Measurements from ENCODE around the gene CHAF1B. TPM values are rescaled to one million over a fixed set of nuclear protein-coding genes. Genes with fewer than 3 reads are reported as not detected.

The CHAF1B gene
- total RNA-seq, 2 experiments from 2014 or later: 9.9 to 24.0 TPM

DNA sequence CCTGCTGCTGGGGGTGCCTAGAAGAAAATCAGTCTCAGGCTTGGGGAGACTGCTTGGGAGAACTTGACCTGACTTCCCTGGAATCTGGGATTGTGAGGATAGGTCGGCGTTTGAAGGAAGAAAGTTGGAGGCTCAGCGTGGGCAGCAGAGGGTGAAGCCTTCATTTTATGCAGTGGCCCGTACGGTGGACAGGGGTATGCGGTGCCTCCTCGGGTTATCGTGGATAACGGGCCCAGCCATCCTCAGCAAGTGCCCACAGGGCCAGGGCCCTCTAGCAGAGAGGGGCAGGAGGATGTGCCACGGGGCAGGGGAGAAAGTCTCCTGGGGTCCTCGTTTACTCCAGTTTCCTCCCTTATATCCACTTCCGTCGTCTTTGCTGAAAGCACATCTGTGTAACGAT lies 34.0 kb downstream of the CHAF1B start:
- no peak for DNase-seq (ENCODE audit: low spot score)
- Histone ChIP-seq H3K27ac (ENCODE audit: low read depth, low read length, poor library complexity, severe bottlenecking) (no peak overlapping the region), H4K20me1 (ENCODE audit: insufficient read depth, low read length) (no peaks in the 10 kb centered on the region; the same call in 1 of the 2 replicates), H3K79me2 (ENCODE audit: insufficient read depth, low read depth, low read length) (no peaks in the 10 kb centered on the region), H3K36me3 (ENCODE audit: insufficient read depth, low read length) (peaks cover 42% of the 10 kb centered on the region), H3K9me2 (ENCODE audit: insufficient read depth, low read length) (no peaks in the 10 kb centered on the region), H2AFZ (ENCODE audit: low read length) (no peak overlapping the region), H3K4me3 (ENCODE audit: low read depth, low read length, poor library complexity, severe bottlenecking) (no peak overlapping the region), H3K9me3 (ENCODE audit: low read length) (no peaks in the 10 kb centered on the region), H3K4me1 (ENCODE audit: insufficient read depth, low read length, poor library complexity, severe bottlenecking) (no peaks in the 10 kb centered on the region), H3K4me2 (ENCODE audit: low read length) (no peak overlapping the region)
- ChIA-PET CTCF (ENCODE audit: unreplicated experiment) (no interaction called here), POLR2A (no interaction called here)
- intact Hi-C loops (cut with micrococcal nuclease; ENCODE audit: unreplicated experiment): no loop called here
- no TSS peak for BruUV-seq (replicated peaks)
- TF ChIP-seq EZH2phosphoT487 (IDR thresholded peaks at IDR 0.05; ENCODE audit: borderline replicate concordance, low read depth, low read length): no peak
- TF ChIP-seq, protein P1, sequence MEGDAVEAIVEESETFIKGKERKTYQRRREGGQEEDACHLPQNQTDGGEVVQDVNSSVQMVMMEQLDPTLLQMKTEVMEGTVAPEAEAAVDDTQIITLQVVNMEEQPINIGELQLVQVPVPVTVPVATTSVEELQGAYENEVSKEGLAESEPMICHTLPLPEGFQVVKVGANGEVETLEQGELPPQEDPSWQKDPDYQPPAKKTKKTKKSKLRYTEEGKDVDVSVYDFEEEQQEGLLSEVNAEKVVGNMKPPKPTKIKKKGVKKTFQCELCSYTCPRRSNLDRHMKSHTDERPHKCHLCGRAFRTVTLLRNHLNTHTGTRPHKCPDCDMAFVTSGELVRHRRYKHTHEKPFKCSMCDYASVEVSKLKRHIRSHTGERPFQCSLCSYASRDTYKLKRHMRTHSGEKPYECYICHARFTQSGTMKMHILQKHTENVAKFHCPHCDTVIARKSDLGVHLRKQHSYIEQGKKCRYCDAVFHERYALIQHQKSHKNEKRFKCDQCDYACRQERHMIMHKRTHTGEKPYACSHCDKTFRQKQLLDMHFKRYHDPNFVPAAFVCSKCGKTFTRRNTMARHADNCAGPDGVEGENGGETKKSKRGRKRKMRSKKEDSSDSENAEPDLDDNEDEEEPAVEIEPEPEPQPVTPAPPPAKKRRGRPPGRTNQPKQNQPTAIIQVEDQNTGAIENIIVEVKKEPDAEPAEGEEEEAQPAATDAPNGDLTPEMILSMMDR (conservative IDR thresholded peaks at IDR 0.05; ENCODE audit: low read length): no peak

DNA sequence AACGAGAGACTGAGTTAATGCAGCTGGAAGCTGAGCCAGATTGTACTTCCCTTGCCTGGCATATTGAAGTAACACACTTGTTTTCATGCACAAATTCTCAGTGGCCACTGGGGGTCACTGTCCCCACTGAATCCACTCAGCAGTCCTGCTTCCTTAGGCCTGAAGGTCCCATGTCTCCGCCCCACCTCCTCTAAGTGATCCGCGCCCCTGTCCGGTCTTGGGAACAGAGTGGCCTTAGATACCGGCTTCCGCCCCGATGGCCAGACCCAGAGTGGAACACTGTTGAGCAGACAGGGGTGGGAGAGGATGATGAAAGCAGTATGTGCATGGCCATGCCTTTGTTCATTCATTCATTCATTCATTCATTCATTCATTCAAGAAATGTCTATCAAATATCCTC lies 34.8 kb downstream of the CHAF1B start:
- Histone ChIP-seq H3K36me3 (ENCODE audit: insufficient read depth, low read length) (peaks cover 34% of the 10 kb centered on the region), H3K27ac (ENCODE audit: low read depth, low read length, poor library complexity, severe bottlenecking) (no peak overlapping the region), H3K4me1 (ENCODE audit: insufficient read depth, low read length, poor library complexity, severe bottlenecking) (no peaks in the 10 kb centered on the region), H3K9me2 (ENCODE audit: insufficient read depth, low read length) (no peaks in the 10 kb centered on the region), H2AFZ (ENCODE audit: low read length) (no peak overlapping the region), H3K4me2 (ENCODE audit: low read length) (no peak overlapping the region), H4K20me1 (ENCODE audit: insufficient read depth, low read length) (no peaks in the 10 kb centered on the region; the same call in 1 of the 2 replicates), H3K9me3 (ENCODE audit: low read length) (no peaks in the 10 kb centered on the region), H3K79me2 (ENCODE audit: insufficient read depth, low read depth, low read length) (no peaks in the 10 kb centered on the region), H3K4me3 (ENCODE audit: low read depth, low read length, poor library complexity, severe bottlenecking) (no peak overlapping the region)
- no TSS peak for BruUV-seq (replicated peaks)
- peak; percentile 63 for DNase-seq (ENCODE audit: low spot score)
- no peak for TF ChIP-seq EZH2phosphoT487 (IDR thresholded peaks at IDR 0.05; ENCODE audit: borderline replicate concordance, low read depth, low read length)
- TF ChIP-seq, protein P1 (conservative IDR thresholded peaks at IDR 0.05; ENCODE audit: low read length): peak; percentile 85
- intact Hi-C loops (cut with micrococcal nuclease; ENCODE audit: unreplicated experiment): loop anchor here (5.0 kb wide), 2 partner anchors 167 to 507 kb away; no protein-coding TSS in a partner anchor
- ChIA-PET CTCF (ENCODE audit: unreplicated experiment) (no interaction called here), POLR2A (no interaction called here)

DNA sequence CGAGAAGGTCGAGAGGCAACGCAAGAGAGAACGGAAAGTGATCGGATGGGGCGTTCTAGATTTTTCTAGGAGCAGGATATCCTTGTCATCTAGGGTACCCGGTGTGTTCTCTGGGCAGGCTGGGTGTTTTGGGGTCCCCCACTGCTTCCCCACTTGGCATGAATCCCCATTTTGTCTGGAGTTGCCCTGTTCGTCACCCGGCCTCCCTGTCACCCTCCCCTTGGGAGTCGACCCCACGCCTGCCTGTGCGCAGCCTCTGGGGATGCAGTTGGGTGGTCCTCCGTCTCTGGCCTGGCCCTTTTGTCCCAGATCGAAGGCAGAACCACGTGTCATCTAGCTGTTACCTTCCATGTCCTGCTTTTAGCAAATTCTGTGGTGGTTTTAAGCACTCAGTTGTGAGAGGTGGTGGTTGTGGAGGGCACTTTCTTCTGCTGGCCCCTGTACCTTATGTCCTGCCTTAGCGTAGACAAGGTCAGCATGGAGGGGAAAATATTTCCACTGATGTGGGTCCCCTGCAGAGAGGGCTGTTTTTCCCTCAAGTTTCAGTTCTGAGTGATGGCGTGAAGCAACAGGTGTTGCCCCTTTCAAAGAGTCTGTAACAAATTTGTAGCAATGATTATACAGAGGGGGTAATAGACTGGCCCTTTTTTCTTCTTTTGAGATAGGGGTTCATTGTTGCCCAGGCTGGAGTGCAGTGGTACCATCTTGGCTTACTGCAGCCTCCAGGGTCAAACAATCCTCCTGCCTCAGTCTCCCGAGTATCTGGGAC lies 35.6 kb downstream of the CHAF1B start:
- no peaks in the 10 kb centered on the region for H3K4me1 ChIP-seq (ENCODE audit: insufficient read depth, low read length, poor library complexity, severe bottlenecking)
- H3K9me3 ChIP-seq (ENCODE audit: low read length): no peaks in the 10 kb centered on the region
- H2AFZ ChIP-seq (ENCODE audit: low read length): no peak overlapping the region
- no peaks in the 10 kb centered on the region for H3K79me2 ChIP-seq (ENCODE audit: insufficient read depth, low read depth, low read length)
- CTCF ChIA-PET (ENCODE audit: unreplicated experiment): interaction anchor here (0.6 kb wide), 1 partner anchor 9 kb away, joined by 3 read pairs; no protein-coding TSS in a partner anchor
- intact Hi-C loops (cut with micrococcal nuclease; ENCODE audit: unreplicated experiment): loop anchor here (5.0 kb wide), 2 partner anchors 167 to 507 kb away; no protein-coding TSS in a partner anchor
- no peaks in the 10 kb centered on the region for H3K9me2 ChIP-seq (ENCODE audit: insufficient read depth, low read length)
- POLR2A ChIA-PET: no interaction called here
- H3K27ac ChIP-seq (ENCODE audit: low read depth, low read length, poor library complexity, severe bottlenecking): no peak overlapping the region
- DNase-seq (ENCODE audit: low spot score): no peak
- peaks cover 28% of the 10 kb centered on the region for H3K36me3 ChIP-seq (ENCODE audit: insufficient read depth, low read length)
- H3K4me3 ChIP-seq (ENCODE audit: low read depth, low read length, poor library complexity, severe bottlenecking): no peak overlapping the region
- H4K20me1 ChIP-seq (ENCODE audit: insufficient read depth, low read length): no peaks in the 10 kb centered on the region; the same call in 1 of the 2 replicates
- no peak for TF ChIP-seq EZH2phosphoT487 (IDR thresholded peaks at IDR 0.05; ENCODE audit: borderline replicate concordance, low read depth, low read length)
- TF ChIP-seq, protein P1 (conservative IDR thresholded peaks at IDR 0.05; ENCODE audit: low read length): no peak
- no peak overlapping the region for H3K4me2 ChIP-seq (ENCODE audit: low read length)
- no TSS peak for BruUV-seq (replicated peaks)
